GM19239 (cell line): ENCODE measurements around the gene C1RL.

Experiments used
- DNase-seq: peaks from one replicate; pipeline ENCODE4 v3.0.0; 2011; ENCODE audit warnings: low spot score; ENCODE audit not compliant: insufficient read length
- FAIRE-seq: peaks from 2 replicates; lab custom pipeline; 2011; peaks lifted over from hg19 to GRCh38; lab: Jason Lieb, UNC

Gene C1RL

GRCh38 chr12:7108796-7109571 lies at the start of gene C1RL:
C1RL (minus strand) TSS chr12:7109214; CDS start chr12:7109180, 34 bp downstream.
- peak; percentile 93 for FAIRE-seq

GRCh38 chr12:7157391-7157790 lies 48.4 kb upstream of the C1RL start:
- FAIRE-seq (no peak), DNase-seq (no peak)

More at GRCh38 chr12:7108796-7109571, at the start of gene C1RL:
- no peak for DNase-seq

GRCh38 chr12:7156259-7157197 lies 47.5 kb upstream of the C1RL start:
- FAIRE-seq: no peak
- DNase-seq: no peak

GRCh38 chr12:7155471-7156034 lies 46.5 kb upstream of the C1RL start:
- no peak for DNase-seq
- FAIRE-seq: no peak

- DNase-seq (no peak), FAIRE-seq (no peak)
Observed at GRCh38 chr12:7154901-7155470, 46.0 kb upstream of the C1RL start.

GRCh38 chr12:7154042-7154441 lies 45.0 kb upstream of the C1RL start:
- DNase-seq (no peak), FAIRE-seq (no peak)

- DNase-seq: no peak
- FAIRE-seq: no peak
Observed at GRCh38 chr12:7152818-7153217, 43.8 kb upstream of the C1RL start.

- no peak for FAIRE-seq
- DNase-seq: no peak
Observed at GRCh38 chr12:7151532-7151931, 42.5 kb upstream of the C1RL start.

- DNase-seq: no peak
- no peak for FAIRE-seq
Observed at GRCh38 chr12:7150841-7151240, 41.8 kb upstream of the C1RL start.

- FAIRE-seq: no peak
- no peak for DNase-seq
Observed at GRCh38 chr12:7150356-7150755, 41.3 kb upstream of the C1RL start.

- no peak for FAIRE-seq
- no peak for DNase-seq
Observed at GRCh38 chr12:7146906-7147305, 37.9 kb upstream of the C1RL start.

- FAIRE-seq (no peak), DNase-seq (no peak)
Observed at GRCh38 chr12:7146228-7146627, 37.2 kb upstream of the C1RL start.

- FAIRE-seq: no peak
- no peak for DNase-seq
Observed at GRCh38 chr12:7145671-7146070, 36.7 kb upstream of the C1RL start.

- peak; percentile 39 for FAIRE-seq
- DNase-seq: peak; percentile 33
Observed at GRCh38 chr12:7144414-7145120, 35.6 kb upstream of the C1RL start.

- DNase-seq (no peak), FAIRE-seq (no peak)
Observed at GRCh38 chr12:7143564-7143963, 34.5 kb upstream of the C1RL start.

- DNase-seq (no peak), FAIRE-seq (no peak)
Observed at GRCh38 chr12:7142809-7143465, 33.9 kb upstream of the C1RL start.

GRCh38 chr12:7142056-7142644 lies 33.1 kb upstream of the C1RL start:
- FAIRE-seq (no peak), DNase-seq (no peak)

GRCh38 chr12:7141351-7142005 lies 32.5 kb upstream of the C1RL start:
- DNase-seq: no peak
- no peak for FAIRE-seq

- DNase-seq: no peak
- FAIRE-seq: no peak
Observed at GRCh38 chr12:7139200-7139599, 30.2 kb upstream of the C1RL start.
